ENCODE results near the gene SMYD3. TPM values are rescaled to one million over a fixed set of nuclear protein-coding genes. Genes with fewer than 3 reads are reported as not detected.

SMYD3 gene
- polyA plus RNA-seq, 1 experiment, result 39.9 TPM

GRCh38 chr1:245938046-245938435 lies 569.0 kb downstream of the SMYD3 start:
- POLR2A ChIA-PET, result no interaction called here
- CTCF ChIA-PET, result no interaction called here

GRCh38 chr1:245937316-245938045 lies 569.6 kb downstream of the SMYD3 start:
- DNase-seq (ENCODE audit: low read depth, low spot score), result no peak

More at GRCh38 chr1:245938046-245938435, 569.0 kb downstream of the SMYD3 start:
- no peak for TF ChIP-seq CTCF (IDR thresholded peaks at IDR 0.05; ENCODE audit: low read depth, low read length)
- H3K4me3 ChIP-seq (ENCODE audit: low read depth, low read length), result no peak overlapping the region
- H3K9me3 ChIP-seq (ENCODE audit: control insufficient read depth, insufficient read depth, low read length), result no peaks in the 10 kb centered on the region
- no peak overlapping the region for H3K27ac ChIP-seq (ENCODE audit: low read depth, low read length)
- DNase-seq (ENCODE audit: low read depth, low spot score), result no peak
- no peaks in the 10 kb centered on the region for H3K27me3 ChIP-seq (ENCODE audit: control insufficient read depth, insufficient read depth, low read length)

GRCh38 chr1:245934409-245934808 lies 572.7 kb downstream of the SMYD3 start:
- no peak overlapping the region for H3K27ac ChIP-seq (ENCODE audit: low read depth, low read length)
- no peak for DNase-seq (ENCODE audit: low read depth, low spot score)
- ChIA-PET CTCF (no interaction called here), POLR2A (no interaction called here)
- H3K9me3 ChIP-seq (ENCODE audit: control insufficient read depth, insufficient read depth, low read length), result no peaks in the 10 kb centered on the region
- no peak for TF ChIP-seq CTCF (IDR thresholded peaks at IDR 0.05; ENCODE audit: low read depth, low read length)
- H3K4me3 ChIP-seq (ENCODE audit: low read depth, low read length), result no peak overlapping the region
- no peaks in the 10 kb centered on the region for H3K27me3 ChIP-seq (ENCODE audit: control insufficient read depth, insufficient read depth, low read length)

More at GRCh38 chr1:245937316-245938045, 569.6 kb downstream of the SMYD3 start:
- no peaks in the 10 kb centered on the region for H3K9me3 ChIP-seq (ENCODE audit: control insufficient read depth, insufficient read depth, low read length)
- H3K27ac ChIP-seq (ENCODE audit: low read depth, low read length), result no peak overlapping the region
- no peak overlapping the region for H3K4me3 ChIP-seq (ENCODE audit: low read depth, low read length)
- POLR2A ChIA-PET, result no interaction called here
- CTCF ChIA-PET, result no interaction called here
- H3K27me3 ChIP-seq (ENCODE audit: control insufficient read depth, insufficient read depth, low read length), result no peaks in the 10 kb centered on the region
- TF ChIP-seq CTCF (IDR thresholded peaks at IDR 0.05; ENCODE audit: low read depth, low read length), result no peak

GRCh38 chr1:245933431-245934045 lies 573.5 kb downstream of the SMYD3 start:
- Histone ChIP-seq H3K9me3 (ENCODE audit: control insufficient read depth, insufficient read depth, low read length) (no peaks in the 10 kb centered on the region), H3K27me3 (ENCODE audit: control insufficient read depth, insufficient read depth, low read length) (no peaks in the 10 kb centered on the region), H3K4me3 (ENCODE audit: low read depth, low read length) (no peak overlapping the region), H3K27ac (ENCODE audit: low read depth, low read length) (no peak overlapping the region)
- POLR2A ChIA-PET, result no interaction called here
- CTCF ChIA-PET, result no interaction called here
- no peak for TF ChIP-seq CTCF (IDR thresholded peaks at IDR 0.05; ENCODE audit: low read depth, low read length)
- no peak for DNase-seq (ENCODE audit: low read depth, low spot score)

- Histone ChIP-seq H3K4me3 (ENCODE audit: low read depth, low read length) (no peak overlapping the region), H3K27me3 (ENCODE audit: control insufficient read depth, insufficient read depth, low read length) (no peaks in the 10 kb centered on the region), H3K9me3 (ENCODE audit: control insufficient read depth, insufficient read depth, low read length) (no peaks in the 10 kb centered on the region), H3K27ac (ENCODE audit: low read depth, low read length) (no peak overlapping the region)
- CTCF ChIA-PET, result no interaction called here
- DNase-seq (ENCODE audit: low read depth, low spot score), result no peak
- TF ChIP-seq CTCF (IDR thresholded peaks at IDR 0.05; ENCODE audit: low read depth, low read length), result no peak
- POLR2A ChIA-PET, result no interaction called here
Measured at GRCh38 chr1:245932302-245932972, 574.6 kb downstream of the SMYD3 start.
